GM19455 (cell line): Measurements from ENCODE around the gene YOD1.
A peak's percentile ranks its signal among the peaks of the same experiment; 100 is the strongest.
"Not testable (repeated sequence)": the region's sequence is repeated elsewhere in the genome, so short reads cannot be mapped to it uniquely, and the experiment has no call there.

Experiments
- ATAC-seq: cut with Tn5 transposase; IDR thresholded peaks from one replicate; pipeline ENCODE4 v1.9.1; 2021; ENCODE audit not compliant: unreplicated experiment

The YOD1 gene

GRCh38 chr1:207050480-207051190 is 373 bp downstream of the YOD1 start:
- peak; percentile 47 for ATAC-seq

GRCh38 chr1:207049974-207050391 is 1.0 kb downstream of the YOD1 start:
- ATAC-seq, result peak; percentile 32

- no peak for ATAC-seq
These were observed 1.5 kb downstream of the YOD1 start for GRCh38 chr1:207049514-207049913.

- ATAC-seq, result no peak
These were observed 2.0 kb downstream of the YOD1 start for GRCh38 chr1:207049054-207049453.

- ATAC-seq, result no peak
These were observed 3.0 kb downstream of the YOD1 start for GRCh38 chr1:207048041-207048440.

GRCh38 chr1:207047505-207047904 is 3.5 kb downstream of the YOD1 start:
- ATAC-seq, result no peak

GRCh38 chr1:207045453-207045852 is 5.6 kb downstream of the YOD1 start:
- no peak for ATAC-seq

GRCh38 chr1:207041397-207041796 is 9.6 kb downstream of the YOD1 start:
- ATAC-seq, result not testable (repeated sequence)

- ATAC-seq, result no peak
These were observed 10.9 kb downstream of the YOD1 start for GRCh38 chr1:207040181-207040533.

GRCh38 chr1:207039380-207040180 is 11.4 kb downstream of the YOD1 start:
- no peak for ATAC-seq

- ATAC-seq, result no peak
These were observed 14.1 kb downstream of the YOD1 start for GRCh38 chr1:207036865-207037264.

GRCh38 chr1:207035877-207036551 is 15.0 kb downstream of the YOD1 start:
- no peak for ATAC-seq

GRCh38 chr1:207034998-207035397 is 16.0 kb downstream of the YOD1 start:
- ATAC-seq, result no peak

GRCh38 chr1:207034208-207034607 is 16.8 kb downstream of the YOD1 start:
- ATAC-seq, result no peak

GRCh38 chr1:207033302-207033701 is 17.7 kb downstream of the YOD1 start:
- no peak for ATAC-seq

GRCh38 chr1:207032528-207033017 is 18.4 kb downstream of the YOD1 start, which contains the start of gene C1orf116:
Gene C1orf116, minus strand, starts transcription at chr1:207032756. Its CDS starts 5,158 bp downstream, at chr1:207027598.
- no peak for ATAC-seq

- ATAC-seq, result no peak
These were observed 19.3 kb downstream of the YOD1 start for GRCh38 chr1:207031632-207032264.

GRCh38 chr1:207031016-207031415 is 20.0 kb downstream of the YOD1 start:
- ATAC-seq, result no peak

GRCh38 chr1:207030522-207031009 is 20.4 kb downstream of the YOD1 start:
- ATAC-seq, result no peak

- ATAC-seq, result no peak
These were observed 21.1 kb downstream of the YOD1 start for GRCh38 chr1:207029701-207030521.
